Measurements from ENCODE around the gene TCEAL4. TPM values are rescaled to one million over a fixed set of nuclear protein-coding genes. Genes with fewer than 3 reads are reported as not detected.

The TCEAL4 gene
- total and polyA plus RNA-seq, 7 donors = 54.8 to 366 (median 127) TPM

GRCh38 chrX:103626855-103627254, 41.5 kb downstream of the TCEAL4 start:
- H3K4me3 ChIP-seq = no peak overlapping the region
- no peak for DNase-seq
- no peaks in the 10 kb centered on the region for H3K27me3 ChIP-seq
- peaks cover 0 to 28% (median 5%) of the 10 kb centered on the region in 4 donors for H3K4me1 ChIP-seq
- intact Hi-C loops (cut with DNase I) = loop anchor here (10.0 kb wide), 1 partner anchor 412 kb away; the partner anchor contains the start of gene BEX4
- TF ChIP-seq CTCF (IDR thresholded peaks at IDR 0.05) (no peak), POLR2AphosphoS5 (IDR thresholded peaks at IDR 0.05) (no peak), POLR2A (IDR thresholded peaks at IDR 0.05) (no peak), EP300 (IDR thresholded peaks at IDR 0.05) (no peak)
- H3K9me3 ChIP-seq = no peaks in the 10 kb centered on the region
- peak overlapping the region in 2 of 4 donors; percentile 90 to 95 for H3K27ac ChIP-seq
- no peaks in the 10 kb centered on the region for H3K36me3 ChIP-seq

DNA sequence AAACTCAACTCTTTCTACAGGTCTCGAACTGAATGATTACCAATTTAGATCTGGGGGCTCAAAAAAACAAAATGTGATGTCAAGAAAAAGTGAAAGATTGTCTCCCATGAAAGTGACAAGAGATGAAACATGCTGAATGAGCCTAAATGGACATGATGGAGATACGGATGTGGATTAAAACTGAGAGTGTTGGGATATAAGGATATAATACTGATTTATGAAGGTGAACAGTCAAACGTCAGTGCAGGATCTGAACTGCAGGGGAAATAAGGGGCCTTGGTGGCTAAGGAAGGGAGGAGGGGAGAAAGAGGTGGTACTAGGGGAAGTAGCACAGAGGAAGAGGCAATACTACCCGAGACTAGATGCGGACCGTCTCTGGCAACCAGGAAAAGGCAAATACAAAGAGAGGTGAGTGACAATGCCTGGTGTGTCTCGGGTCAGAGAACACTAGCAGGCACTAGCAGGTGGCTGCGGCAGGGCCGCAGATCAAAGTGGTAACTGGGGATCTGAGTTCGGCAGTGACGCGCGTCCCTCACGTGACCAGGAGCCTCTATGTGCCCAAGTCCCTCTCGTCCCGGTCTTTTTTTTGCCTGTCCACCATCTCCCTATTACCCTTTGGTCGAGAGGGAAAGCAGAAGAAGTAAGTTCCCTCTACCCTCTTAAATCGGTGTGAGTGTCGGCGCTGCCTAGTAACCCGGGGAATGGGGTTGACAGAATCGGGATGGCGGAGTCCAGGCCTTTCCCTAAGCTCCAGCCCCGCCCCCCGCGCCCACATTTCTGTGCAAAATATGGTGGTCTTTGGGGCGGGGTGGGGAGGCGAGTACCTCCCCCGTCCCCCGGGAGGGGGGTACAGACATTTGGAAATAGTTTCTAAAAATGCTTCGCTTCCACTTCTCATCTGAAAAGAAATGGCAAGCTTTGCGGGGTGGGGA, 43.3 kb downstream of the TCEAL4 start, which contains the start of gene TCEAL1:
TSS of gene TCEAL1 (plus strand) at position 590 of the 932 bp plus-strand sequence. CDS start 942 bp downstream, outside the sequence.
- Histone ChIP-seq H3K4me1 (peaks cover 0 to 24% (median 5%) of the 10 kb centered on the region in 4 donors), H3K27ac (peak within 1 kb of the TSS; percentile 89 to 95 (median 92)), H3K36me3 (no peaks in the 10 kb centered on the region), H3K9me3 (no peaks in the 10 kb centered on the region), H3K27me3 (no peaks in the 10 kb centered on the region), H3K4me3 (peak within 1 kb of the TSS; percentile 46 to 65 (median 60))
- TF ChIP-seq CTCF (IDR thresholded peaks at IDR 0.05) (no peak), EP300 (IDR thresholded peaks at IDR 0.05) (peak in 1 of 4 donors; percentile 23), POLR2A (IDR thresholded peaks at IDR 0.05) (peak in 1 of 2 donors; percentile 51), POLR2AphosphoS5 (IDR thresholded peaks at IDR 0.05) (peak; percentile 58 to 80 (median 66))
- DNase-seq = peak; percentile 89
- intact Hi-C loops (cut with DNase I) = loop anchor here (2.0 to 10.0 kb wide), 4 partner anchors 20 to 414 kb away; partner anchors contain the start of genes BEX4 and MORF4L2
- 2% methylated on average over 32 of the region's 32 CpGs for WGBS, 2 donors

GRCh38 chrX:103629318-103630170, 44.2 kb downstream of the TCEAL4 start:
- Histone ChIP-seq H3K27ac (peak overlapping the region; percentile 89 to 95 (median 92)), H3K9me3 (no peaks in the 10 kb centered on the region), H3K36me3 (no peaks in the 10 kb centered on the region), H3K4me1 (peaks cover 0 to 17% (median 3%) of the 10 kb centered on the region in 4 donors), H3K27me3 (no peaks in the 10 kb centered on the region), H3K4me3 (peak overlapping the region; percentile 46 to 65 (median 60))
- peak; percentile 83 for DNase-seq
- intact Hi-C loops (cut with DNase I) = loop anchor here (2.0 to 10.0 kb wide), 5 partner anchors 21 to 415 kb away; partner anchors contain the start of genes BEX4 and MORF4L2
- TF ChIP-seq POLR2A (IDR thresholded peaks at IDR 0.05) (peak; percentile 15 to 21), CTCF (IDR thresholded peaks at IDR 0.05) (peak in 2 of 4 experiments; percentile 15 to 30), EP300 (IDR thresholded peaks at IDR 0.05) (no peak), POLR2AphosphoS5 (IDR thresholded peaks at IDR 0.05) (peak; percentile 48 to 64 (median 54))
- WGBS, 2 donors = 1% methylated on average over 49 of the region's 49 CpGs

DNA sequence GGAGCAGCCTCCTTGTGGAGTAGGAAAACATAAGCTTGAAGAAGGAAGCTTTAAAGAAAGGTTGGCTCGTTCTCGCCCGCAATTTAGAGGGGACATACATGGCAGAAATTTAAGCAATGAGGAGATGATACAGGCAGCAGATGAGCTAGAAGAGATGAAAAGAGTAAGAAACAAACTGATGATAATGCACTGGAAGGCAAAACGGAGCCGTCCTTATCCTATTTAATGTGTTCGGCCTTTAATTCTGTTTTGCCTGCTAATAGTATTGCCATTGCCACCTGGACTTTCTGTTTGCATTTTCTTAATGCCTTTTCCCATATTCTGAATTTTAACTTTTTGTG, 44.8 kb downstream of the TCEAL4 start:
- peak overlapping the region; percentile 89 to 95 (median 92) for H3K27ac ChIP-seq
- H3K27me3 ChIP-seq = no peaks in the 10 kb centered on the region
- no peaks in the 10 kb centered on the region for H3K36me3 ChIP-seq
- no peak for DNase-seq
- peak overlapping the region; percentile 46 to 65 (median 60) for H3K4me3 ChIP-seq
- intact Hi-C loops (cut with DNase I) = loop anchor here (5.0 kb wide), 1 partner anchor 98 kb away; no protein-coding TSS in a partner anchor
- TF ChIP-seq EP300 (IDR thresholded peaks at IDR 0.05) (no peak), CTCF (IDR thresholded peaks at IDR 0.05) (peak in 1 of 4 experiments; percentile 25)
- no peaks in the 10 kb centered on the region for H3K9me3 ChIP-seq
- peaks cover 0 to 17% (median 3%) of the 10 kb centered on the region in 4 donors for H3K4me1 ChIP-seq
- 5 to 28% methylated on average over 6 of the region's 6 CpGs for WGBS, 2 donors

Measured in sigmoid colon (tissue), 7 donors.